Stimulated activated CD8-positive, alpha-beta memory T cell treated with anti-CD3 and anti-CD28 coated beads, Interleukin-15, amount 100 ng/mL, for 4 hours (primary cell): ENCODE data around the gene MCUB.
"Not testable (repeated sequence)": the region's sequence is repeated elsewhere in the genome, so short reads cannot be mapped to it uniquely, and the experiment has no call there.

ENCODE experiments used
- DNase-seq, 2 donors: peaks; one replicate each; pipeline ENCODE4 v3.0.0-alpha.2; 2020; ENCODE audit warnings: low read depth in 2 of 2

Gene MCUB

DNA sequence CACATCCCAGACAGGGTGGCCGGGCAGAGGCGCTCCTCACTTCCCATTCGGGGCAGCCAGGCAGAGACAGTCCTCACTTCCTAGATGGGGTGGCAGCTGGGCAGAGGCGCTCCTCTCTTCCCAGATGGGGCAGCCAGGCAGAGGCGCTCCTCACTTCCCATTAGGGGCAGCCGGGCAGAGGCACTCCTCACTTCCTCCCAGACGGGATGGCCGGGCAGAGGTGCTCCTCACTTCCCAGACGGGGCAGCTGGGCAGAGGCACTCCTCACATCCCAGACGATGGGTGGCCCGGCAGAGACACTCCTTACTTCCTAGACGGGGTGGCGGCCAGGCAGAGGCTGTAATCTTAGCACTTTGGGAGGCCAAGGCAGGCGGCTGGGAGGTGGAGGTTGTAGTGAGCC, 118.9 kb downstream of the MCUB start:
- not testable (repeated sequence) for DNase-seq

DNA sequence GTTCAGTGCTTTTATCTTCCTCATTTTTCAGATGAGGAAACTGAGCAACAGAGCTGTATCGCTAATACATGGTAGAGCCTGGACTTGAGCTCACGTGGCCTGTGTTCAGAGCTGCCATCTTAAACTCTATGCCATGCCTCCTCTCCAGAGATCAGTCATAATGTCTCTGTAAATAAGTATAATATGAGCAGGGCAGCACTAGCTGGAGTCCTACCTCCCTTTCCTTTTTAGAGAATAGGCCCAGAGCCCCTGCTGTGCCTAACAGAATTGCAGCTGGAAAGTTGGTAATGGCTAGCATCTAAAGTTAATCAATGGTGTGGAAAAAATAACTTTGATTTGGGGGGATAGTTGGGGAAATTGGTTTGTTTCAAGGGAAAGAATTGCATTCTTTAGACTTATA, 122.8 kb downstream of the MCUB start:
- DNase-seq = no peak

DNA sequence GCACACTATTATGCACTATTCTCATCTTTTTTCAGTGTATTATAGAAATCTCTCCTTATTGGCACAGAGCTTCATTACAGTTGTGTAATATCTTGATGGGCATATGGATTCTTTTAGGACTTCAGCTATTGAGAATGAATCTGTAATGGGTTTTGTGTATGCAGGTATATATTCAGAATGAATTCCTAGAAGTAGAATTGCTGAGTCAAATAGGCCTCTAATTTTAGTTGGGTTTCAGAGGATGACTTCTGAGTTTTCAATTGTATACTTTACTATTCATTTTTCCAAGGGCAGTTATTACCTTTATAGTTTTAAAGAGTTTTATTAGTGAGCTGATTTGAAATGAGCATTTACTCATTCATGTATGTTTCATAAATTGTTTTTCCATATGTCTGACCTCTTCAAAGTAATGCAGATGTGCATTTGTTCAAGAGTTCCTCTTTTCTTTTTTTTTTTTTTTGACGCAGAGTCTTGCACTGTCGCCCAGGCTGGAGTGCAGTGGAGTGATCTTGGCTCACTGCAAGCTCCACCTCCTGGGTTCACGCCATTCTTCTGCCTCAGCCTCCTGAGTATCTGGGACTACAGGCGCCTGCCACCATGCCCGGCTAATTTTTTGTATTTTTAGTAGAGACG, 123.7 kb downstream of the MCUB start:
- no peak for DNase-seq

DNA sequence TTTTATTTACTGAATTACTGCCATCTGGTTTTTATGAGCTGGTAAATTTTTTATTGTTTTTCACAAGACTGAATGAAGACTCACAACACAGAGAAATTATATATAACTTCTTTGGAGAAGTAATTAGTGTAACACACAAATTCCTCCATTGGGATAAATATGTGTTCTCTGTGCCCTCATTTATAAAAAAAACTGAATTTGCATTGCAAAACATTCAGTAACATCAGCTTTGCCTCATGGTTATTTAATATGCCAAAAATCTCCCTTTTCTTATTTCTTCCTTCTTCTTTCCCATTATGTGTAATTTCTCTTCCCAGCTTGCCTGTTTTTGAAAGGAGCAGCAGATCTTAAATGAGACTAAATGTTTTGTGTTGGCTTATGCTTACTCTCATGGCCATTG, 124.7 kb downstream of the MCUB start:
- DNase-seq = no peak

DNA sequence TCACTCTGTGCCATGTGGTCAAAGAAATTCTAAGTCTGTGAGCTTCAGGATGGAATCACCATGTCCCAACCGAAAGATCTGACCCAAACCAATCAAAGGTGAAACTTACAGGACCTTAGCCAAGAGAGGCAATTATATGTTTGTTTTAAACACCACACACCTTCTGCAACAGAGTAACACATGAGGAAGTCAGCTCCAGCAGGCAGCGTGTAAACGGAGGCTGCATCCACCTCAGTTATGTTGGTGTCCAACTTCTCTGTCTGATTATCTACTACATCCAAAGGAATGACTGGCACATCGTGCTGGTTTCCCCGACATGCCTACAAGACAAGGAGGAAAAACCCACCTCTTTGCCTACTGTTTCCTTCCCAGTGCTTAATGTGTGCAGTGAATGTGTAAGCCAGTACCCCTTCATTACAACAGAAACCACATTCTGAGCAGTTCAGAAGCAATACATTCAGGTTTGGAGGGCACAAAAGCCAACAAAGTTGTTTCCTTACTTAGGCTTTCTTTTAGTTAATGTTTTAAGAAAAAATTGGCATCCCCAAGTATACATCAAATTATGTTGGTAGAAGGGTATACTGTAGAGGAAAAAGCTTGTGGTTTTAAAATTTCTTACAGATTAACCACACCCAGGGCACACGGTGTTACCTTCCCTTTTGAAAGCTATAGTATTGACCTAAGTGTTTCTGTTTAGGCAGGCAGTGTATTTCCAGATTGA, 130.8 kb downstream of the MCUB start:
- DNase-seq = no peak

DNA sequence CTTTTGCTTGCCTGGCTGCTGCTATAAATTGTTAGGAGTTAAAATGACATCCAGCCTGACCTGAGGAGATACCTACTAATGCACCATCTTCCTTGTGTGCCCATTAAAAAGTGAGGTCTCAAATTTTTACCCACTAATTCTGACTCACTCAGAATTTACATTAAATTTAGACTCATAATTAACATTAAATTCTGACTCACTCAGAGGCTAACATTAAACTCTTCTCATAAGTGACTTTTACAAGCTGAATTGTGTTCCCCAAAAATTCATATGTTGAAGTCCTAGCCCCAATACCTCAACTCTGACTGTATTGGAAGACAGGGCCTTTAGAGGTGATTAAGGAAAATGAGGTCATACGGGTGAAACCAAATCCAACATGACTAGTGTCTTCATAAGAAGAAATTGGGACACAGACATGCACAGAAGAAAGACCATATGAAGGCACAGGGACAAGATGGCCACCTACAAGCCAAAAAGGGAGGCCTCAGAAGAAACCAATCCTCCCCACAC, 131.4 kb downstream of the MCUB start:
- DNase-seq = no peak

DNA sequence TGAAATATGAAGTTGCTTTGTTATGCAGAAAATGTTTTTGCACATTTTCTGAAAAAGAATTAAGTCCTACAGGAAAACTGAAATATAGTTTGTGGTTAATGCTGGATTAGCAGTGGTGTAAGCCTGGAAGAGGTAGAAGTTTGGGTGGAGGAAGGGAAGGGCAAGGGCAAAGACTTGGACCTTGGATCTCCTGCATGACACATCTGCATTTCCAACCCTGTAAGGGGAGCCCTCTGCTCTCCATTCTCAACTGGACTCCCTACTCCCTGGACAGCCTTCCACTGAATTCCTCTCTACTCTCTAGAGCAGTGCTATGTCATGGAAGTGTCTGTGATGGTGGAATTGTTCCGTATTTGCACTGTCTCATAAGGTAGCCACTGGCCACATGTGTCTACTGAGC, 138.6 kb downstream of the MCUB start:
- no peak for DNase-seq

DNA sequence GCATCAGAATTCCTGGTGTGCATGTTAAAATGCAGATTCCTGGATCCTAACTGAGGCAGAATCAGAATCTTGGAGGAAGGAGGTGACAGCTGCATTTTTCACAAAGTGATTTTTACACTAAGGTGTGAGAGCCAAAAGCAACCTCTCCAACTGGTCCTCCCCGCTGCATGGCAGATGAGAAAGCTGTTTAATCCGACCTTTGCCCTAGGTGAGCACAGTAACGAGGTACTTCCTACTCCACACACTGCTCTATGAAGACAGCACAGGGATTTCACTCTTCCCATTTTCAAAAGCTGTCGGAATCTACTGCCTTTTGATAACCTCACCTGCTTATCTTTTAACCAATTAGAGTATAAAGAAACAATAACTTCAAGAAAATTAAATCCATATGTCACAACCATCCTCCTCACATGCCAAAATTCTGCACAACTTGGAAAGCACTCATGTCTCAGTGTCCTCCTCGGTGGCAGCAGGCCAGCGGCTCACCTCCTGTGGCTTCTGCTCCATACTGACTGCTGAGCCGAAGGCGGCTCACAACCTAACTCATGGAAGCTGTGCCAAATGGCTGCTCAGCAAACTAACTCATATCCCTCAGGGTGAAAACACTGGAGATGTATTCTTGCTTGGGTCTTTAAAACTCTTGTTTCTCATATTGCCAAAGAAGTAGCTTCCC, 139.6 kb downstream of the MCUB start:
- no peak for DNase-seq

DNA sequence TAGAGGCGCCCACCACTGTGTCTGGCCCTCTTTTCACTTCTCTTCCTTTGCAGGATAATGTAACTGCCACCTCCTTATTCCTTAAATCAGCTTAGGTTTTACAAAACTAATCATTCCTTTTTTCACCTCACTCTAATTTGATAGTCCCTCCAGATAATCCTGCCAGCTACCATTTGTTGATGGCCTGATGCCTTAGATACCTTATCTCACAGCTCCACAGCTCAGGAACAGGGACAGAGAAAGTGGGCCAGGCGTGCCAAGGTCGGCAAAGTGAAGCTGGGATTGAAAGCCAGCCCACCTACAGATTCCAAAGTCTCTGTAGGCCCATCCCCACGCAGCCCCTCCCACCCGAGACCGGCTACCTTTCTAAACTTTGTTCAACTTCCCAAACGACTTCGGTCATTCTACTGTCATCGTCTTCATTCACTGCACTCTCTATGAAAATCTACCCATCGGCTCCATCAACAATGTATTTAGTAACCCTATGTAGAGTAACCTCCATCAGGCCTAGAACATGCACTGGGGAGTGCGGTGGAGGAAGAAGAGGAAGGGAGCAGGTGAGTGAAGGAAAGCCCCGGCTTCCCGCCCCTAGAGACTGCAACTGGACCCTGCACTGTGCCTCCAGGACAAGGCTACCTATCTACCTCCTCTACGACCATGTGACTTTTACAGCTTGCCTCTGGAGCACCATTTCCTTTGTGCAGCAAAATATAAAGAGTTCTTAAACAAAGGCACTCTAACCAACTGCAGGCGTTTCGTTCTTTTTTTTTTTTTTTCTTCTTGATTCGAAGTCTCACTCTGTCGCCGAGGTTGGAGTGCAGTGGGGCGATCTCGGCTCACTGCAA, 141.7 kb downstream of the MCUB start:
- DNase-seq = no peak

DNA sequence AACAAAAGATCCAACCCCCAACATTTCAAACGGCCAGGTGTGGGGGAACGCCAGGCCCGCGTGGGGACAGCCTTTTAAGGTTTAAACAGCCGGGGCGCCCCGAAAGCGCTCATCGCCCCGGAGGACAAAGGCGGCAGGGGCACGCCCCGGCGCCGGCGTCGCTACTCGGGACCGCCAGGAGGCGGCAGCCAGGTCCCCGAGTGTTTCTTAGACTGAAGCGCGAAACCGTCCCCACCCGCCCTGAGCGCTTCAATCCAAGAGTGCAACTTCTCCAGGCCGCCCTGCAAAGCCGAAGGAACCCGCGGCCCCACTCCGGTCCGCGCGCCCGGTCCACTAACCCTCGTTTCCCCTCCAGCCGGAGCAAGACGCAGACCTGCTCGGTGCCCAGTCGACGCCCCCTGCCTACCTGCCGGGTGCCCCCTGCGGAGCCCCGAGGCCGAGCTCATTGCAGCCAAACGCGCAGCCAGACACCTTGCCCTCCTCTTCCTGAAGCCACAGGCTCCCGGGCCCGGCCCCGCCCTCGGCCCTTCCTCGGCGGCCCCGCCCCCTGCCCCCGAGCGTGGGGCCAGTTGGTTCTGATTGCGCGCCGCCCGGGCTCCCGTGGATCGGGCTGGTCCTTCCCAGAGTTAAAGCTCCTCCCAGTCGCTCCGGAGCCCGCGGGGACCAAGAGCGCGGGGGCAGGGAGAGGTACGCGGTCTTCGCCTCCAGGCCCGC, 143.1 kb downstream of the MCUB start, which contains the start of gene CASP6:
Gene CASP6, minus strand, starts transcription at position 496 of the 714 bp plus-strand sequence. Its CDS starts 50 bp downstream, at position 446.
- DNase-seq = peak; percentile 30 to 40

DNA sequence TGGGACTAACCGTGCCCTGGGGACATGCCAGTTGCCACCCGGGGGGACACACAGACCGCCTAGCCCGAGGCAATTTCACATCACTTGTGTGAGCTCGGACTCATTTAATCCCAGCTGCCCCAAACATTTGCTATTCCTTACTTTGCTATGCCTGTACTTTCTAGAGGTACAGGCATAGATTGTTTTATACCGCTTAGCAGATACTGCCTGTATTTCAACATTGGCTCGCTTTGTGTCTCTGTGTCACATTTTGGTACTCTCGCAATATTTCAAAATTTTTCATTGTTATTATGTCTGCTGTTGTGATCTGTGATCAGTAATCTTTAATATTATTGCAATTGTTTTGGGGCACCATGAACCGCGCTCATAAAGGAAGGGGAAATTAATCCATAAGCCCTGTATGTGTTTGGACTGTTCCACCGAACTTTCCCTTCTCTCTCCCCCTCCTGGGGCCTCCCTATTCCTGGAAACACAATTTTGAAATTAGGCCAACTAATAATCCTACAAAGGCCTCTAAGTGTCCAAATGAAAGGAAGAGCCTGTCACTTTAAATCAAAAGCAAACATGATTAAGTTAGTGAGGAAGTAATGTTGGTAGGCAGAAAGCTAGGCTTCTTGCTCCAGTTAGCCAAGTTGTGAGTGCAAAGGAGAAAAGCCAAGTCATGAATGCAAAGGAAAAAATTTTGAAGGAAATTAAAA, 143.8 kb downstream of the MCUB start:
- DNase-seq = no peak

DNA sequence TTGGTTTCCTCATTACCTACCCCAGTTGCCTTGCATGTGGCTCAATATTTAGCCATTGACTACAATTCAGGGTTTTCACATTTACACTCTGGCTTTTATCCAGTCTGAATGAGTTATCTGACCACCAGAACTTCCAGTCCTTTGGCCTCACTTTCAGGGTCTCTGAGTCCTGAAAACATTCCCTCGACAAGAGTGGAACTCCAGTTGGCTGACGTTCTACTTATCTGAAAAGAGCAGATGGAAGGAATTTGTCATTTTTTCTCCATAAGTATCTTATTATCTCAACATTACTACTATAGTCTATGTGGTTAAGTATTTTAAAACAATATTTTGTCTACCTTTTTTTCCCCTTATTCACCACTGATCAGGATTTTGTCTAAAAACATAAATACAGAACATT, 148.4 kb downstream of the MCUB start:
- DNase-seq = no peak

DNA sequence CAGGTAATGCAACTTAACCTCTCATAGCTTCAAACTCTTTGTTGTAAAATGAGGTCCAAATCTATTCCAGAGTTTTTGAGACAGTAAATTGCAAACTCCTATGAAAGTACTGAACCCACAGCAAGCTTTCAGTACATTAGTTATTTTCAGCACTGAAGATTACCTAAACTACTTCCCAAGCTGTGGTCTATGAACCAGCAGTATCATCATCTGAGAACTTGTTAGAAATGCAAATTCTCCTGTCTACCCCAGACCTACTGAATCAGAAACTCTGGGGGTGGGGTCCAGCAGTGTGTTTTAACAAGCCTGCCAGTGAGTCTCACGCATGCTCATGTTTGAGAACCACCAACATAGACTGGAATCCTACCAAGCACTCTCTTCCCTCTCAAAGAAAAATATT, 148.9 kb downstream of the MCUB start:
- DNase-seq = no peak

DNA sequence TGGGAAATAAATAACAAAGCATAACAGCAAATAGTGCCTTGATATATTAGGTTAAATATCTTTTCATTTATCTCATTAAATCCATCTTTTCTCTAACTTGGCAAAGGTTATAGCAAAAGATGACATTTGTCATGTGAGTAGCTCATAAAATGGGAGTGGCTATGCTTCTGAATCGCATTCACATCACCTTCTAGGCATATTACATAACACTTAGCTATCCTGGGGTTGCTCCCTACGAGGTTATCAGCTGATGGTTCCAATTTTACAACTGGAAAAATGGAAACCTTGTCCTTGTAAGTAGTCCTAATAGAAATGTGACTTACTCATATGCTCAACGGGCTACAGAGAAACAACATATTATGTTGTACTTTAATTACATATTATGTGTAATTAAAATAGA, 153.5 kb downstream of the MCUB start:
- no peak for DNase-seq

DNA sequence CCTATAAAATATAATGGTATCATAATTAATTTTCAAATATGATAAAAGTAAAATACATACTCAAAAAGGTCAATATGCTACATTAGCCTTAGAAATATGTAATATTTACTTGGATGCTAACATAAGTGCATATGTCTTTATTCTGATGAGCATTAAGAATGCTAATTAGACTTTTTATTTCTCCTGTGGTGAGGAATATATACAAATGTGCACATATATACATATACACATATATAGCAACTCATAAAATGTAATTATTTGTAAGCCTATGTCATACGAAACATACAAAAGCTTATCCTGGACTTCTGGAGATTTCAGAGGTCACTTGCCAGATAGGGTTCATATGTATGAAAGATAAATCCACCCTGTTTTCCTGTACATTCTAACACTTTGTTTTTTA, 158.7 kb downstream of the MCUB start:
- no peak for DNase-seq

DNA sequence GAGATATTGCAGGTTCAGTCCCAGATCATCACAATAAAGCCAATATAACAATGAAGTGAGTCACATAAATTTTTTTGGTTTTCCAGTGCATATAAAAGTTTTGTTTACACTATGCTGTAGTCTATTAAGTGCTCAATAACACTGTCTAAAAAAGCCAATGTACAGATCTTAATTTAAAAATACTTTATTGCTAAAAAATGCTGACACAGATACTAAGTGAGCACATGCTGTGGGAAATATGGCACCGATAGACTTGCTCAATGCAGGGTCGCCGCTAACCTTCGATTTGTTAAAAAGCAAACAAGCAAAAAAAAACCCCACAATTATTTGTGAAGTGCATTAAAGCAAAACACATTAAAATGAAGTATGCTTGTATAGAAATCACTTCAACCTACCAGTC, 159.6 kb downstream of the MCUB start:
- no peak for DNase-seq

DNA sequence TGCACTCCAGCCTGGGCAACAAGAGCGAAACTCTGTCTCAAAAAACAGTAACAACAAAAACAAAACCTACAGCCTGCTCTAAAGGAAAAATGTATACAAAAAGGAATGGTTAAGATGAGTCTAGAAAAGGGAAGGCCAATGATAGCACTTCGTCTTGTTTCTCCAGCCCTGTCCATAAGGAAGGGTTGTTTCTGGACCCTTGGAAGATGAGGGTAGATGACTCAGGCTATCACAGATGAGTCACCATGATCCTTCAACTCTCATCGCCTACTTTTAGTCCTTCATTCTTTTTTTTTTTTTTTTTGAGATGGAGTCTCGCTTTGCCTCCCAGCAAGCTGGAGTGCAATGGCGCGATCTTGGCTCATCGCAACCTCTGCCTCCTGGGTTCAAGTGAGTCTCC, 161.0 kb downstream of the MCUB start:
- DNase-seq = no peak

DNA sequence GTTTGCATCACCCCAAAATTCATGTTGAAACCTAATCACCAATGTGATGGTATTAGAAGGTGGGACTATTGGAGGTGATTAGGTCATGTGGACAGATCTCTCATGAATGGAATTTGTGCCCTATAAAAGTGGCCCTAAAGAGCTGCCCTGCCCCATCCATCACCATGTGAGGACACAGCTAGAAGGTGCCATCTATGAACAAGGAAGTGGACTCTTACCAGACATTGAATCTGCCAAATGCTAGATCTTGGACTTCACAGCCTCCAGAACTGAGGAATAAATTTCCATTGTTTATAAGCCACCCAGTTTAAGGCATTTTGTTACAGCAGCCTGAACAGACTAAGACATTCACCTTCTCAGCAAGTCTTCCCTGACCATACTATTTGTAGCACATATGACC, 162.3 kb downstream of the MCUB start:
- no peak for DNase-seq

DNA sequence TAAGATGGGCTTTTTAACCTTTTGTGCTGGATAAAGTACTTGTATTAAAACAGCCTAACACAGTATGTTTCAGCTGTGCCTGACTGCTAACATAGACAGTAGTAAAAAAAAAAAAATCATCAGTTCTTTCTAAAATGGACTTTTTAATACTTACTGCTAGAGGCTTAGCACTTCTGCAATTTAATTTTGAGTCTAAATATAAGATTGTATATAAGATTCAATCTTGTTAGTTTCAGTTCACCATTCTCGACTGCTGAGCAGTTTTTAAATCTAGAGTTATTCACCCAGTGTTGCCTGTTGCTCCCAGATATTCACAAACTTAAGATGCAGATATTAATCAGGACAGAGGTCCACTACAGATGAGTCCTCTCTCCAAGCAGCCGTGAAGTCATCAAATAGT, 163.1 kb downstream of the MCUB start:
- DNase-seq = no peak

DNA sequence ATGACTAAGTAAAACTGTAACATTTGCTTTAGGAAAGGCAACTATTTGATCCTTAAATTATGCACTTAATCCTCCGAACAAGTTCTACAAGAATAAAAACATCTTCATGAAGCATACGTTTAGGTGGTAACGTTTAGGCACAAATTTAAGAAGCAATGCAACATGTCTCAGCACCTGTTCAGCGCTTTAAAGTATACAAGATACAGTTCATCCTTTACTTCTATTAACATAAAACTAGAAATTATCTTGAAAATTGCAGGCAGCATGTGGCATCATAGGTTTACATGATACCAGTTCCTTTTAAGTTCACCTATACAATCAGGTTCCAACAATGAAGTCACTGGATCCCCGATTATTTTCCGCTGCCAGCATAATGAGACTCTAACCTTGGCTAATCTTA, 168.3 kb downstream of the MCUB start:
- DNase-seq = no peak
